Activated CD8-positive, alpha-beta memory T cell treated with anti-CD3 and anti-CD28 coated beads, Interleukin-2, amount 50 U/mL, for 1 hour (primary cell): ENCODE measurements around the gene HAUS2.
"Not testable (repeated sequence)": the region's sequence is repeated elsewhere in the genome, so short reads cannot be mapped to it uniquely, and the experiment has no call there.

Source experiments
- DNase-seq: peaks from one replicate; pipeline ENCODE4 v3.0.0-alpha.2; 2020; ENCODE audit errors: extremely low read depth

The HAUS2 gene

DNA sequence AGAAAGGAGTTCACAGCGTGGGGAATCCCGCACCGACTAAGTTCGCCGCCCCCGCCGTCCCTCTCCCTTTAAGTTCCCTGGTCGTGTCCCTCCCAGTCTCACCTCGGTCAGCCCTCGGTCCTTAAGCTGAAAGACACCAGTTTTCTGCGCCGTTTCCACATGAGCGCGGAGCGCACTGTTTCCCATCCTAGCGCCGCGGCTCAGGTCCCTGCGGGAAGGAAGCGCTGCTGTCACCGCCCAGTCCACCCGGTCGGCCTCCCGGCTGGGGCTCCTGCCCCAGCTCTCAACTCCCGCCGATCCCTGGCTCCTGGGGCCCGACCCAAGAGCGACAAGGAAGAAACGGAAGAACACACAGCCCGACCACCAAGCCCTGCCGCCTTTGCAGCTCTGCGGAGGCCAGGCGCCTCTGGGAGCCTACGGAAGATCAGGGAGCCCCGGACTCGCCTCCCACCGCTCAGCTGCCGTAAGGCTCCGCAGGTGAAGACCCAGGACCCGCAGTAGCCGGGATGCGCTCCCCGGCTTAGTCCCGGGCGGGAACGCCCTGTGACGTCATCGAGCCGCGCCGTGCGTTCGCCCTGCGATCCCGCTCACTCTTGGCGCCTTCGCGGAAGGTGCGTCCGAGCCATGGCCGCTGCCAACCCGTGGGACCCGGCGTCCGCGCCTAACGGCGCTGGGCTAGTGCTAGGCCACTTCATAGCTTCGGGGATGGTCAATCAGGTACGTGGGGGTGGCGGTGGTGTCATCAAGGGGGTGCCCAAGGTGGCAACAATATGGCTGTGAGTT, at the start of gene HAUS2, which contains the start of gene LRRC57:
Gene HAUS2 (plus strand): TSS at position 590 of the 783 bp plus-strand sequence. CDS start 35 bp downstream, at position 625.
Gene LRRC57 (minus strand): TSS at position 545 of the 783 bp plus-strand sequence. CDS start 359 bp downstream, at position 186.
- peak; percentile 58 for DNase-seq

DNA sequence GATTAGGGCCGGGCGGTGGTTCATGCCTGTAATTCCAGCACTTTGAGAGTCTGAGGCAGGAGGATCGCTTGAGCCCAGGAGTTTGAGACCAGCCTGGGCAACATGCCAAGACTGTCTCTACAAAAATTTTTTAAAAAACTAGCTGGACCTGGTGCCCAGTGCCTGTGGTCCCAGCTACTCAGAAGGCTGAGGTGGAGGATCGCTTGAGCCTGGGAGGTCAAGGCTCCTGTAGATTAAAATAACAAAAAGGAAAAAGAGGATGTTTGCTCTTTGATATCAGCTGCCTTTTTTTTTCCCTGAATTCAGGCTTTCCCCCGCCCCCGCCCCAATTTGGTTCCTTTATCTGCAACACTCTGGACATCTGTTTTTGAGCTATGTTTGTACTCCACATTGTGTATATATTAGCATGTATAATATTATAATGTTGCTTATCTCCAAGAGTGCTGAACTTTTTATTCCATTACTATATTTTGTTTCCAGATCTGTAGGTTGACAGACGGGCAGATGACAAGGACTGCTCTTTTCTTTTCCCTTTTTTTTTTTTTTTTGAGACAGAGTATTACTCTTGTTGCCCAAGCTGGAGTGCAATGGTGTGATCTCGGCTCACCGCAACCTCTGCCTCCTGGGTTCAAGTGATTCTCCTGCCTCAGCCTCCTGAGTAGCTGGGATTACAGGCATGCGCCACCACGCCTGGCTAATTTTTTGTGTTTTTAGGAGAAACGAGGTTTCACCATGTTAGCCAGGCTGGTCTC, 48.6 kb upstream of the HAUS2 start:
- DNase-seq: no peak

DNA sequence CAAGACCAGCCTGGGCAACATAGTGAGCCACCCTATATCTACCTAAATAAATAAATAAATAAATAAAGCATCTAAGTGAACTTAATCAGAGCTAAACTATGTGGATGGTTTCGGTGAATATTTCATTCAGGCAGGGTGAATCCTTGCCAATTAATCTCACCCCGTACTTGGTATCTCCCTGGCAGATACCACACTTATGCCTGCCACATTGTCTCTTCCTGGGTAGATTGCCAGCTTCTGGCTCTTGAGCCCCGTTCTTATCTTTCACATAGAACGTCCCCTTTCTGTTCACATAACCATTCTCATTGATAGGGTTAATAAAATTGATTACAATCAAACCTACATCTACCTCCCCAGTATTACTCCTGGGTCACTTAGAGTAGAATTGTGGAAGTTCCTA, 46.2 kb upstream of the HAUS2 start:
- DNase-seq: no peak

DNA sequence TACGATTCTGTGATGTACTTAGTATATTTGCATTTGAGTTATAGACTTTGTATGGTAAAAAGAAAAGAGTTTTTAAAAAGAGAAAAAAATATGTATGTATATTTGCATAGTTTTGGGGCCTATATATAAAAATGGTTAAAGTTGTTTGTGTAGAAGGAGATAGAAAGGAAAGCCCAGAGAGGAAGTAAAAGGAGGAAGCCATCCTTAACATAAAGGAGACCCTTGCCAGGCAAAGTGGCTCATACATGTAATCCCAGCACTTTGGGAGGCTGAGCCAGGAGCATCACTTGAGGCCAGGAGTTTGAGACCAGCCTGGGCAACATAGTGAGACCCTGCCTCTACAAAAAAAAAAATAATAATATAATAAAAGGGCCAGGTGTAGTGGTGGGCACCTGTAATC, 44.8 kb upstream of the HAUS2 start:
- DNase-seq: no peak

DNA sequence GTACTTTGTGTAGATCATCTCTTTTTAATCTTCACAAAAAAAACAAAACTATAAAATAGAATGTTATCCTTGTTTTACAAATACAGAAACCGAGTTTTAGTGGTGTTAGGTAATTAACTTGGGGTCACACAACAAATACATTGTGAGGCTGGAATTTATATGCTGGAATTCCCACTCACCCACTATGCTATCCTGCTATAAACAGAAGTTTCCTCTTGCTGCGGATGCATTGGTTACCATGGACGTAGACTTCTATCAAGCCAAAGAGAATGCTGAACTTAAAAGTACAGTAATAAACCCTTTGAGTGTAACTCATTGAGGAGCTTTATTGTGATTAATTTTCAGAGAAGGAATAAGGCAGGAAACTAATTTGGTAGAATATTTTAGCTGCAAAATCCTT, 44.0 kb upstream of the HAUS2 start:
- DNase-seq: no peak

DNA sequence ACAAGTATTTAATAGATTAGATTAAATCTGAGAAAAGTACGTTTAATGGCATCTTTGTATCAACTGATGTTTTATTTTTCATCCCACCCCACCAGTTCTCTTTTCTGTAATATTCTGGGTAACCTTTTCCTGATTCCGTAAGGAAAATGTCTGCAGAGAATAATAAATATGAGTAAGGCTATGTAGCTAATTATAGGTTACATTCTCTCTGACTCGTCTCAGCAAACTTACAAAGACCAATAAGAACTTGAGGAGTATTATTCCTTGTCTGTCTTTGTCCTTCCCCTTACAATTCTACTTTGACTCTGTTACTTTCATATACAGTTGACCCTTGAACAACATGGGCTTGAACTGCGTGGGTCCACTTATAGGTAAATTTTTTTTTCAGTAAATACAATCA, 41.1 kb upstream of the HAUS2 start:
- DNase-seq: no peak

DNA sequence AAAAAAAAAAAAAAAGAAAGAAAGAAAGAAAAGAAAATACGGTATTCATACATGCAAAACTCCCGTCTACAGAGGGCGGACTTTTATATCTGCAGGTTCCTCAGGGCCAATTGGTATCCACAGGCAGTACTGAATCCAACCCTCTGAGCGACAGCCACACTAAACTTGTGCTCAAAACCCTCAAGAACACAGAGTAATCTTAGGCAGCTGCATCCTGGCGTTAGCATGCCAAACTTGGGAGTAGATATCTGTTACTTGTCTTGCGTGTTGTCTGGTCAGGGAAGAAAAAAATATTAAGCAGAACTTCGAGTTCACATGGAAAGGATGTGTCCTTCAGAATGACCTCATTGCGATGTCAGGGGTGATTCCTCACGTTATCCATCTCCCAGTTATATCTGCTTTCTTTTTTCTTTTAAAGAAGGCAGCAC, 40.4 kb upstream of the HAUS2 start:
- DNase-seq: no peak

DNA sequence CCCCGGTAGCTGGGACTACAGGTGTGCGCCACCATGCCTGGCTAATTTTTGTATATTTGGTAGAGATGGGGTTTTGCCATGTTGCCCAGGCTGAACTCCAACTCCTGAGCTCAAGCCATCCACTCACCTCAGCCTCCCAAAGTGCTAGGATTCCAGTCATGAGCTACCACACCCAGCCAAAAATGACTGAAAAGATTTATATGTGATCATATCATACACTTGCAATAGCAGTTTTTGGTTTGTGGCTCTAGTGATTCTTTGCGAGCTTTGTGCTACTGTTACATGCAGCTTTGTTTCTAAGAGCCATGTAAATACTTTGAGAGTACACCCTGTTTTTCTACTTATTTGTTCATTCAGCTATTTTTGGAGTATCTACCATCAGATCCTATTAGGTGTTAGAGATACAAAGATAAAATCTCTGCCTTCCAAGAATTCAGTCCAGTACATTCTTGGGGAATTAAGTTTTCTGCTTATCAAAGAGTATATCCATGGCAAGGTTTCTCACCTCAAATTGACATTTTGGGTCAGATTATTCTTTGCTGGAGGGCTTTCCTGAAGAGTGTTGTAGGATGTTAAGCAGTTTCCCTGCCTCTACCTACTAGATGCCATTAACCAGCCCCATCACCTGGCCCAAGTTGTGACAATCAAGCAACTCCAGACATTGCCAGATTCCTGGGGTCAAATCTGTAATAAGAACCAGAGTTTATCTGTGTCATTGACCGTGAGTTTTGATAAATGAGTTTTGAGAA, 38.2 kb upstream of the HAUS2 start:
- no peak for DNase-seq

DNA sequence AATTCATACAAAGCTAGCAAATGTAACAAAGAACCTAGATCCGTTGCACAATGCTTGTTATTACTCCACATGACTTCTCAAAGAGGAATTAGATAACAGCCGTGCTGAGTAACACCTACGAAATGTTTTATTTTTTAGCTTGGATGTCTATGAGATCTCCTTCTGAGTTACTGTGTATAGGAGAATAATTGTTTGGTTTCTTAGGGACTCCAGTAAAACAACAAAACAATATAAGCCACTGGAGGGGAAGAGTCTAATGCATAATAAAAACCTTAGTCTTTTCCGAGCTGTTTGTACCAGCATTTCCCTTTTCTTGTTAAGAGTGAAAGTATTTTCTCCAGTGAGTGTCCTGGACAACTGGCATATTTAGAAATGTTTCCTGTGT, 37.6 kb upstream of the HAUS2 start:
- DNase-seq: no peak

DNA sequence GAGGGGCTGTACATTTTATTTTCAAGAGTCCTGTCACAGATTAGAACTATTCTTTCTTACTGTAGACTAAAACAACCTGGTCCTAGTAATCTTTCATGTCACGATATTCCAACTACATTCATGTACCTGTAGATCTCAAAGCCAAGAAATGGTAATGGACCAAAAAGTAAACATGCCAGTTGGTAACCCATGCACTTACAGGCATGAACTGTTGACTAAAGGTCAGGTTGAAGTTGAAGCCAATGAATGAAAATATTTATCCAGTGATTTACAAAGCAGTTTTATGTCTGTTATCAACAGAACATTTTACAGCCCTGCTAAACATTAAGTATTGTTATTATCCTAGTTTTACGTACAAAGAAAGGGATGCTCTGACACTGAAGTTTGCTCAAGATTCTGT, 25.3 kb upstream of the HAUS2 start:
- no peak for DNase-seq

DNA sequence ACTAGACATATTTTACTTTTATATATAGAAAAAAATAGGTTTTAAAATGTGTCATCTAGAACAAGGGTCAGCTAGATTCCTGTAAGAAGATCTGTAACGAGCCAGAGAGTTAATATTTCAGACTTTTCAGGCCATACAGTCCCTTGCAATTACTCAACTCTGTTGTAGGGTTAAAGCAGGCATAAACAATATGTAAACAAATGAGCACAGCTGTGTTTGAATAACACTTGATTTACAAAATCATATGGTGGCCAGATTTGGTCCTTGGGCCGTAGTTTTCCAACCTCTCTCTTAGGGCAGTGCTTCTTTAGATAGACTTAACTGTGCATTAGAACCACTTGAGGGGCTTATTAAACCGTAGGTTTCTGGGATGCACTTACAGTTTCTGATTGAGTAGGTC, 19.7 kb upstream of the HAUS2 start:
- DNase-seq: no peak

DNA sequence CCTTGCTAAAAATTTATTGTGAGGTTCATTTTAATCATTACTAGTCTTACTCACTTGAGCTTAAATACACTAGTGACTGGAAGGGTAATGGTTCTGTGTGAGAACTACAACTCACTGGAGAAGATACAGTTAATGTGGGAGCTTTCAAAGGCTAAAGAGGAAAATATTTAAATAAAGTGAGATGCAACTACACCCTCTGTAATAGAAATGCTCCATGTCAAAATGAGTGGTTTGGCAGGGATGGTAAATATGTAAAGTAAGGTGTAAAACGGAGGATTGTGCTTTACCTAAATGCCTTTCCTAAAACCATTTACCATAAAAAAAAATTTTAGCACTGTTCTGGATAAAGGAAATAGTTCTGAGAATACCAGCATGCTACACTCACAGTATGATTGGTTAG, 15.4 kb upstream of the HAUS2 start:
- DNase-seq: no peak

DNA sequence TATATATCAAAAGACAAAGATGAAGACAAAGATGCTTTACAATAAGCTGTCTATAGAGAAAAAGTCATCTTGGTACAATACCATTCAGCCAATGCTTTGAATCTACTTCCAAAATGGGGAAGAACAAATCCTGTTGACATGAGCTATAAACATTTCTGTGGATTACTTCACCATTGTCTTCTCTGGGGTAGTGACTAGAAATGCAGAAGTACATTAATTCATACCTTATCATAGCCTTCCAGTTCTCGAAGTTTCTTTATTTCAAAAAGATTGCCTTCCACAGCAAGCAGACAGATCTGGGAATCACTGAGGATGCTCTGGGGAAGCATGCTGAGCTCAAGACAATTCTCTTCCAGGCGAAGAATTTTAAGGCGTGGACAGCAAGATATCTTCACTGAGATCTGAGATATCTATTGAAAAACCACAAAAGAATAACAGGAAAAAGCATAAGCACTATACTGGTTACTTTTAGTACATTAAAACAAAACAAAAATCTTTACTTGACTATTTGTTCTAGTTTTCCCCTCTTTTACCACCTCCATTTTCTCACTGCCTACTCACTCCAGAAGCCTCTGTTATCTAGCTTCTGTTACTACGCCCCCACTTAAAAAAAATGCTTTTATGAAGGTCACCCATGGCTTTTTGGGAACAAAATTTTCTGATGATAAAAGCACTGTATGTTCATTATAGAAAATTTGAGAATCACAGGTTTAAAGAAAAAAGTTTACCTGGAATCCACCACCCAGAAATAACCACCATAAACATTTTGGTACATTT, 3.6 kb upstream of the HAUS2 start:
- DNase-seq: no peak

DNA sequence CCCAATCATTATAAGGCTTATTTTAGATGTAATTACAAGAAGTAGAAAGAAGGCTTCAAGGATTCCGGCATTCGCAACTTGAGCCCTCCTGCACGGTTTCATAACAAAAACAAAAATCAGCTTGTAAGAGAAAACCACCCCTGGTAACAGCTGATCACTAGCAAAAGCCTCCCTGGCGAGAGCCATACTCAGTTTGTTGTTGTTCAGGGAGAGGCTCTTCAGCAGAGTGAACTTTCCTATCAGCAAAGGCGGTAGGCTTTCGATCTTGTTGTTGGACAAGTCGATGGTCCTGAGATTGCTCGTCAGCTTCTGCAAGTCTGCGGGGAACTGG, 755 bp upstream of the HAUS2 start:
- DNase-seq: no peak

DNA sequence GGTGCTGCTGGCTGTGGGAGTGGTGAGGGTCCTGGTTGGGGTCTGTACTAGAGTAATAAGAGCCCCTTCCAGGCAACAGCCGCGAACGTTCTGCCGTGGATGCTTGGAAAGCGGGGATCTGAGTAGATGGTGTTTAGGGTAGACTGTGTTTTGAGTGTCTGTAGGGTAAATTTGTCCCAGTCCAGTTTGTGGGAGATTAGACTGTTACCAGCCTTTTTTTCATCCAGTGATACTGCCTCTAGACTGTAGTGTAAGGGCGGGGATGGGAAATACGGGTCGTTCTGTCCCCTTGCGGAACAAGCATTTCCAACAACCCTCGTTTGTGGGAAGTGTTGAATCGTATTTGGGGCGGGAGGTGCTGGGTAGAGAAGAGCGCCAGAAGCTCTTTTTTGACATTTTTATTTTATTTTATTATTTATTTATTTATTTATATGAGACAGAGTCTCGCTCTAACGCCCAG, 424 bp downstream of the HAUS2 start:
- DNase-seq: no peak

DNA sequence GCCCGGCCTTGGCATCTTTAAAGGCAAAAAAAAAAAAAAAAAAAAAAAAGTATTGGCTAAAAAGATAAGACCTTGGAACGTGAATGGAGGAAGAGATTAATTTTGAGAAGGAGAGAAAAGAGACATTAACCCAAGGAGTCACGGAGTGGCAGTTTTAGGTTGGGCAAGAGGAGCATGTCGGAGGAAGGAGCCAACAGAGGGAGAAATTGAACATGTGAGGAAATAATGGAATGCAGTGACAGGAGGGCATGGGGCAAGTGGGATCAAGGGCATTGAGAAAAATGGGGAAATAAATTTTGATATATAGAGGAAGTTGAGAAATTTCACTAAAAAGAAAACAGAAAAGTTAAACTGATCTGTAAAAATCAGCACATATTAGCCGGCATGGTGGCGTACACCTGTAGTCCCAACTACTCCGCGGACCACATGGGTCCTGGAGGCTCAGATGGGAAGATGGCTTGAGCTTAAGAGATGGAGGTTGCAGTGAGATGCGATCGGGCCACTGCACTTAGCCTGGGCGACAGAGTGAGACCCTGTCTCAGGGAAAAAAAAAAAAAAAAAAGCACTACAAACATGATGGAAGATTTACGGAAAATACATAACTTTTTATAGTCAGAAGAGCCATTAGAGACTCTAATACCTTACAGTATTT, 1.2 kb downstream of the HAUS2 start:
- DNase-seq: no peak

DNA sequence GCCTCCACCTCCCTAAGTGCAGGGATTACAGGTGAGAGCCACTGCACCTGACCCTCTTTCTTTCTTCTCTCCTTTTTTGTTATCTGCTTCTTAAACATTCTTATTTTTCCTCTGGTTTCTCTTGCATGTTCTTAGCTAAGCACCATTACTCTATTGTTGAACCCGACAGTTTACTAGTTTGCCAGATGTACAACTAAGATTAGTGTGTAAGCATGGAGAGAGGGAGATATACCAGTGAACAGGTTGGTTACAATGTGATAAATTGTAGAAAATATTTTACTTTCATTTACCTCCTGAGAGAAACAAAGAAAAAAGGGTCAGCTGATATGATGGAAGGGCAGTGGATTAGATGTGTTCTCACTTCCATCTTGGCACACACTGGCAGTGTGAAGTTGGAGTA, 4.9 kb downstream of the HAUS2 start:
- no peak for DNase-seq

DNA sequence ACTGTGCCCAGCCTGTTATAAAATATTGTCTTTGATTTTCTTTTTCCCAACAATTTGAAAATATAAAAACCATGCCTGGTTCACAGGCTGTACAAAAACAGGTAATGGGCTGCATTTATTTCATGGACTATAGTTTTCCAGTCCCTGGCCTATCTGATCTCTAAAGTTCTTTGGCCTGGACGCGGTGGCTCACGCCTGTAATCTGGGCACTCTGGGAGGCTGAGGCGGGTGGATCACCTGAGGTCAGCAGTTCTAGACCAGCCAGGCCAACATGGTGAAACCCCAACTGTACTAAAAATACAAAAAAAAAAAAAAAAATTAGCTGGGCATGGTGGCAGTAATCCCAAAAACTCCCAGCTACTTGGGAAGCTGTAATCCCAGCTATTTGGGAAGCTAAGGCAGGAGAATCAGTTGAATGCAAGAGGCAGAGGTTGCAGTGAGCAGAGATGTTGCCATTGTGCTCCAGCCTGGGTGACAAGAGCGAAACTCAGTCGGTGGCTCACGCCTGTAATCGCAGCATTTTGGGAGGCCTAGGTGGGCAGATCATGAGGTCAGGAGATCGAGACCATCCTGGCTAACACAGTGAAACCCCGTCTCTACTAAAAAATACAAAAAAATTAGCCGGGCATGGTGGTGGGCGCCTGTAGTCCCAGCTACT, 8.0 kb downstream of the HAUS2 start:
- DNase-seq: not testable (repeated sequence)

DNA sequence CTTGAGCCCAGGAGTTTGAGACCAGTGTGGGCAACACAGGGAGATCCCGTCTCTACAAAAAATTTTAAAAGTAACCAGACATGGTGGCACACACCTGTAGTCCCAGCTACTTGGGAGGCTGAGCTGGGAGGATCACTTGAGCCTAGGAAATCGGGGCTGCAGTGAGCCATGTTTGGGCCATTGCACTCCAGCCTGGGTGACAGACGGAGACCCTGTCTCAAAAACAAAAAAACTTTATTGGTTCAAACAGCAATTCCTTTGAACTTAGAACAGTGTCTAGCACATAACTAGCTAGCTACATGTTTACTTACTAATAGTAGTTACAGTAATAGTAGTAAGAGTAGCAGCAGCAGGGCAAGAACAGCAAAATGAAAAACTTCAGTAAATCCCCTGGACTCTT, 10.1 kb downstream of the HAUS2 start:
- DNase-seq: no peak

DNA sequence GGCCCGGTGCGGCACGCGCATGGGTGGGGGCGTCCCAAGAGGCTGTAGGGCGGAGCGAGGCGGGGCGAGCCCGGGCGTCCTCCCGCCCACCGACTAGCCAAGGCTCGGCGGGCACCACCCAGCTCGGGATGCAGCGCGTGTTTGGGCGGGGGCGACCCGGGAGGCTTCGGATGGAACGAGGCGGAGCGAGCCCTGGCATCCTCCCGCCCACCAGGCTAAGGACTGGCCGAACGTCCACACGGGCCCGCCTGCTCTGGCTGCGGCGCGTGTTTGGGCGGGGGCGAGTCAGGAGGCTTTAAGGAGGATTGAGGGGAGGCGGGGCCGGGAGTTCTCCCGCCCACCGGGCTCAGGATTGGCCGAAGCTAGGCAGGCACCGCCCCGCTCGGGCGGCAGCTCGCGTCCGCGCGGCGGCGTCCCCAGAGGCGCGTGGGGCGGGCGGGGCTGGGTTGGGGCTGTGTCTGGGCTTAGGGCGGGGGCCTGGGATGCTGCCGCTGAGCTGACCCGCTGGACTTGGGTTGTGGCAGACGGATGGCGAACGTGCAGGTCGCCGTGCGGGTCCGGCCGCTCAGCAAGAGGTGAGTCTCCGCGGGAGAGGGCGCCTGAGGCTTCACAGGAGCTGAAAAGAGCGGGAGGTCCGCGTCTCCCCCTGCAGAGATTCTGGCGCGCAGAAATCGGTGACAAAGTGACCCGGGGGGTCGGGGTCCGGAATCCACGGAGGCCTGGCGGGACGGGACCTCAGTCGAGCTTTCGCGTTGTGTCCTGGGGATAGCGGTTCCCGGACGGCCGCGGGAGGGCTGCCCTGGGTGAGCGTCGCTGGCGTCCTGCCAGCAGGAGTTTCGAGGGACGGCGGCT, 26.8 kb downstream of the HAUS2 start, which contains the start of gene STARD9:
Gene STARD9 (plus strand): TSS at position 419 of the 852 bp plus-strand sequence. CDS start 110 bp downstream, at position 529.
- DNase-seq: peak; percentile 75
